Fibroblast of lung (primary cell): ENCODE results near the gene ST6GAL1. TPM values are rescaled to one million over a fixed set of nuclear protein-coding genes. Genes with fewer than 3 reads are reported as not detected.

Experiments
- DNase-seq, 2 donors: peaks; one replicate each; pipeline versions ENCODE4 v3.0.0 to v3.0.0-alpha.2; 2010; ENCODE audit warnings: low read depth in 2 of 2
- H2AFZ ChIP-seq: 2 replicates; pipeline ENCODE4 v1.5.1; 2012; ENCODE audit warnings: low read length, control low read depth, inconsistent platforms
- H3K27ac ChIP-seq: 2 replicates; pipeline ENCODE4 v1.5.1; 2011; ENCODE audit warnings: low read length, control low read depth; ENCODE audit not compliant: insufficient read depth
- H3K27me3 ChIP-seq: 2 replicates; pipeline ENCODE4 v1.5.1; 2011; ENCODE audit warnings: mild to moderate bottlenecking, low read length; ENCODE audit not compliant: control insufficient read depth, insufficient read depth
- H3K36me3 ChIP-seq: 2 replicates; pipeline ENCODE4 v1.5.1; 2011; ENCODE audit warnings: low read length; ENCODE audit not compliant: control insufficient read depth, insufficient read depth
- H3K4me1 ChIP-seq: 2 replicates; pipeline ENCODE4 v1.5.1; 2011; ENCODE audit warnings: low read length; ENCODE audit not compliant: control insufficient read depth, insufficient read depth; ENCODE audit errors: extremely low read depth
- H3K4me2 ChIP-seq: 2 replicates; pipeline ENCODE4 v1.5.1; 2011; ENCODE audit warnings: low read length, control low read depth; ENCODE audit not compliant: insufficient read depth; ENCODE audit errors: extremely low read depth
- H3K4me3 ChIP-seq, 4 experiments: fragments of 200-600 bp in 1 of 4; sonication (generic) in 1 of 4; replicated peaks in 1 of 4; 2 replicates each; pipeline ENCODE4 v1.5.1; 2011 to 2016; ENCODE audit warnings: low read length in 4 of 4, low read depth in 3 of 4, mild to moderate bottlenecking in 3 of 4, control low read depth in 2 of 4, inconsistent platforms in 1 of 4, mixed read lengths in 1 of 4; ENCODE audit not compliant: insufficient read depth in 1 of 4; ENCODE audit errors: control extremely low read depth in 1 of 4
- H3K79me2 ChIP-seq: 2 replicates; pipeline ENCODE4 v1.5.1; 2012; ENCODE audit warnings: mild to moderate bottlenecking, low read length, inconsistent platforms; ENCODE audit not compliant: control insufficient read depth, insufficient read depth
- H3K9ac ChIP-seq: 2 replicates; pipeline ENCODE4 v1.5.1; 2011; ENCODE audit warnings: mild to moderate bottlenecking, low read length, control low read depth; ENCODE audit not compliant: insufficient read depth
- H3K9me3 ChIP-seq: 2 replicates; pipeline ENCODE4 v1.5.1; 2012; ENCODE audit warnings: low read depth, low read length; ENCODE audit not compliant: control insufficient read depth, insufficient read depth
- H4K20me1 ChIP-seq: 2 replicates; pipeline ENCODE4 v1.5.1; 2011; ENCODE audit warnings: low read length; ENCODE audit not compliant: control insufficient read depth, insufficient read depth; ENCODE audit errors: extremely low read depth
- CTCF ChIP-seq, 2 donors: IDR thresholded peaks in 1 of 2; conservative IDR thresholded peaks in 1 of 2; 1 replicate in 1 of 2; 2 replicates in 1 of 2; pipeline ENCODE4 v1.5.1; 2011 to 2012; ENCODE audit warnings: low read length in 2 of 2, control low read depth in 1 of 2, inconsistent platforms in 1 of 2, low read depth in 1 of 2, mild to moderate bottlenecking in 1 of 2
- EZH2 ChIP-seq: IDR thresholded peaks from 2 replicates; pipeline ENCODE4 v1.5.1; 2012; ENCODE audit warnings: low read length, control low read depth, mild to moderate bottlenecking; ENCODE audit errors: missing control alignments
- polyA plus RNA-seq, 2 donors: library from polyadenylated mRNA; depleted of rRNA in 1 of 2; stranded (reverse) in 1 of 2; unstranded in 1 of 2; fragments of >200 nt; gene quantifications; 2 replicates each; pipeline ENCODE4 v1.2.1, GENCODE V29; 2011 to 2012; ENCODE audit warnings: missing spikeins in 1 of 2
- total RNA-seq: library from RNA; depleted of rRNA; stranded (reverse); fragments of >200 nt; gene quantifications from 2 replicates; pipeline ENCODE4 v1.2.1, GENCODE V29; 2014

The ST6GAL1 gene
- total and polyA plus RNA-seq, 2 donors (not counting 1 experiment from before 2014, with no cell fraction given): 0.83 to 1.00 TPM

- Histone ChIP-seq H3K9me3 (no peaks in the 10 kb centered on the region), H3K4me2 (no peak overlapping the region), H3K79me2 (no peaks in the 10 kb centered on the region), H2AFZ (no peak overlapping the region), H3K4me3 (no peak overlapping the region), H4K20me1 (no peaks in the 10 kb centered on the region), H3K4me1 (no peaks in the 10 kb centered on the region), H3K27ac (no peak overlapping the region), H3K27me3 (no peaks in the 10 kb centered on the region), H3K36me3 (no peaks in the 10 kb centered on the region), H3K9ac (no peak overlapping the region)
- TF ChIP-seq EZH2: no peak
- no peak for TF ChIP-seq CTCF (conservative IDR thresholded peaks at IDR 0.05 in 1 of 2, IDR thresholded peaks at IDR 0.05 in 1 of 2; ENCODE audit: low read depth in 1 of 2, low read length in 2 of 2)
- DNase-seq: no peak
Measured at GRCh38 chr3:187019542-187020072, 89.3 kb downstream of the ST6GAL1 start.

GRCh38 chr3:187020376-187020775 lies 90.0 kb downstream of the ST6GAL1 start:
- no peak overlapping the region for H3K4me2 ChIP-seq
- H3K4me3 ChIP-seq: no peak overlapping the region
- TF ChIP-seq EZH2 (no peak), CTCF (conservative IDR thresholded peaks at IDR 0.05 in 1 of 2, IDR thresholded peaks at IDR 0.05 in 1 of 2; ENCODE audit: low read depth in 1 of 2, low read length in 2 of 2) (no peak)
- no peaks in the 10 kb centered on the region for H3K79me2 ChIP-seq
- no peaks in the 10 kb centered on the region for H3K4me1 ChIP-seq
- no peak for DNase-seq
- H2AFZ ChIP-seq: no peak overlapping the region
- no peak overlapping the region for H3K27ac ChIP-seq
- H3K9ac ChIP-seq: no peak overlapping the region
- no peaks in the 10 kb centered on the region for H3K27me3 ChIP-seq
- H3K9me3 ChIP-seq: no peaks in the 10 kb centered on the region
- H4K20me1 ChIP-seq: no peaks in the 10 kb centered on the region
- H3K36me3 ChIP-seq: no peaks in the 10 kb centered on the region

GRCh38 chr3:187021748-187022402 lies 91.5 kb downstream of the ST6GAL1 start:
- Histone ChIP-seq H3K36me3 (no peaks in the 10 kb centered on the region), H3K27ac (no peak overlapping the region), H3K9me3 (no peaks in the 10 kb centered on the region), H3K4me2 (no peak overlapping the region), H3K4me1 (no peaks in the 10 kb centered on the region), H3K79me2 (no peaks in the 10 kb centered on the region), H3K4me3 (no peak overlapping the region), H3K27me3 (no peaks in the 10 kb centered on the region), H2AFZ (no peak overlapping the region), H4K20me1 (no peaks in the 10 kb centered on the region), H3K9ac (no peak overlapping the region)
- no peak for DNase-seq
- TF ChIP-seq CTCF (conservative IDR thresholded peaks at IDR 0.05 in 1 of 2, IDR thresholded peaks at IDR 0.05 in 1 of 2; ENCODE audit: low read depth in 1 of 2, low read length in 2 of 2) (no peak), EZH2 (no peak)
